NCI-H446 treated with DMSO at 0.1 percent for 48 hours (cell line): ENCODE data around the gene EIF2AK2.

Experiments used
- DNase-seq: peaks from one replicate; lab custom pipeline; 2025; lab: John Stamatoyannopoulos, UW

Gene EIF2AK2

DNA sequence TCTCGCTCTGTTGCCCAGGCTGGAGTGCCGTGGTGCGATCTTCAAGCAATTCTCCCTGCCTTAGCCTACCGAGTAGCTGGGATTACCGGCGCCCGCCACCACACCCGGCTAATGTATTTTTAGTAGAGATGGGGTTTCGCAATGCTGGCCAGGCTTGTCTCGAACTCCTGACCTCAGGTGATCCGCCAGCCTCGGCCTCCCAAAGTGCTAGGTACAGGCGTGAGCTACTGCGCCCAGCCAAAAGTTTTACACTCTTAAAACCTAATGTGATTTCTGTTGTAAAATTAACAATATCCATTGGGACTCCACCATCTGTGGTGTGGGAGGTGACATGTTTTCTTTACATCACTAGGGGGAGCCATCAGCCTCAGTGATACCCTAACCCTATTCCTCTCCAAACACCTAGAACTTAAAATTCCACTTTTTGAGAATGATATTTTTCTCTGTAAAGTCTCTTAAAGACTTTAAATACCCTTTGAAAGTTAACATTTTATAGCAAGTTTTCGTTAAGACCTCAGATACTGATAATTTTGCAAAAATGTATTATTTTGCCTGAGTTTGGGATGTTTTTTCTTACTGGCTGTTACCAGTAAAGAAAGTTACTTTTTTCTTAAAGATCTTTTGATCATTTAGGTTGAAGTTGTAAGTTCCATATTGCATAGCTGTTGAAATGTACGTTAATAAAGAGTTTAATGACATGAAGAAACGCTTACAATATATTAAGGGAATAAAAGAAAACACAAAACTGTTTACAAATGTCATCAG, 11.6 kb upstream of the EIF2AK2 start:
- peak; percentile 8 for DNase-seq

DNA sequence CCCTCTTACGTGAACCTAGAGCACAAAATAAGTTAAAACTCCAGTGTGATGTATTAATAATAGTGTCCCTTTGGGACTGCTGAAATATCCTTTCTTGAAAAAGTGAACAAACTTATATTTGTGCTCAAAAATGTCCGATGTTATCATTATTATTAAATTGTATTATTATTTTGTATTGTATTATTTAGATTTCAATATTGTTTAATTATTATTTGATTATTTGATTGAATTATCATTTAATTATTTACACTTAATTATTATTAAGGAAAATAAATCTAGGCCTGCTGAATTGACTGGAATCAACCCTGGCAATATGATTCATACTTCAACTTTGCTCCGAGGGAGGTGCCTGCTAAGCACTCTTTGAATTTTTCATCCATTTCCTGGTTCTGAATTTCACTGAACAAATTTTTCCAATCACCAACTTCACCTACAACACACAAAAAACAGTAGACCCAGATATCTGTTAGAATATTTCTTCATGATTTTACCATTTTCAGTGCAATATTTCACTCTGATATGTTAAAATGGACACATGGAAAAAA, 10.9 kb upstream of the EIF2AK2 start:
- no peak for DNase-seq

GRCh38 chr2:37164757-37165156, 8.0 kb upstream of the EIF2AK2 start:
- no peak for DNase-seq

- no peak for DNase-seq
Observed at GRCh38 chr2:37156071-37156856, 516 bp downstream of the EIF2AK2 start.

GRCh38 chr2:37154785-37155184, 2.0 kb downstream of the EIF2AK2 start:
- no peak for DNase-seq

GRCh38 chr2:37153224-37153623, 3.6 kb downstream of the EIF2AK2 start:
- no peak for DNase-seq

GRCh38 chr2:37149626-37150322, 7.0 kb downstream of the EIF2AK2 start:
- DNase-seq = no peak

DNA sequence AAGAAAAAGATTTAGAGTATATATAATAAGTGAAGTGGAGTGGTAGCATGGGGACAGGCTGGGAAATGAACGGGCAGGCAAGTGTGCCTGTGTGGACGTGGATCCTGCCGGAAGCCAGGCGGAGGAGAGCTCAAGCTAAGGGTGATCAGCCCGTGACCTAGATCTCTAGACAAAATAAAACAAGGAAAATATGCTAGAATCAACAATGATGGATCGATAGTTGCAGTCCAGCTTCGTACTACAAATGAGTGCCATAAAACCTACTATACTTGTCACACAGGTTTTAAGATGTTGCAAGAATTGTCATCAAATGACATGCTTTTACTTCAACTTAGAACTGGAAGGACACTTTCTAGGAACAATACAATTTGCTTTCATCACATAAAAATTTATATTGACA, 8.5 kb downstream of the EIF2AK2 start:
- no peak for DNase-seq

DNA sequence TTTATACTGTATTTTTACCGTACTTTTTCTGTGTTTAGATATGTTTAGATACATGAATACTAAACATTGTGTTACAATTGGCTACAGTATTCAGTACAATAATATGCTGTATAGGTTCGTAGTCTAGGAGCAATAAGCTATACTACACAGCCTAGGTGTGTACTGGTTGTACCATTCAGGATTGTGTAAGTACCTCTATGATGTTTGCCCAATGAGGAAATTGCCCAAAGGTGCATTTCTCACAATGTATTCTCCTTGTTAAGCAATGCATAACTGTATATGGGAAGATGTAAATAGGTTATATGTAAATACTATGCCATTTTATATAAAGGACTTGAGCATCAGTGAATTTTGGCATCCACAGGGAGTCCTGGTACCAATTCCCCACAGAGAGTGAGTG, 10.7 kb downstream of the EIF2AK2 start:
- DNase-seq = no peak

DNA sequence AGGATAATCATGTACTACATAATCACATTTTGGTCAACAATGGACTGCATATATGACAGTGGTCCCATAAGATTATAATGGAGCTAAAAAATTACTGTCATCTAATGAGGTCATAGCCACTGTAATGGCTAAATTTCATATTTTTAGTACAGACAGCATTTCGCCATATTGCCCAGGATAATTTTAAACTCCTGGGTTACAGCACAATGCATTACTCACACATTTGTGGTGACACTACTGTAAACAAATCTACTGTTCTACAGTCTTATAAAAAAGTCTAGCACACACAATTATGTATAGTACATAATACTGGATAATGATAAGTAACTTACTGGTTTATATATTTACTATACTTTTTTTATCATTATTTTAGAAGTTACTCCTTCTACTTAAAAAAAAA, 12.8 kb downstream of the EIF2AK2 start:
- no peak for DNase-seq

- DNase-seq = no peak
Observed at GRCh38 chr2:37142546-37142945, 14.2 kb downstream of the EIF2AK2 start.

GRCh38 chr2:37132914-37133313, 23.9 kb downstream of the EIF2AK2 start:
- DNase-seq = no peak

DNA sequence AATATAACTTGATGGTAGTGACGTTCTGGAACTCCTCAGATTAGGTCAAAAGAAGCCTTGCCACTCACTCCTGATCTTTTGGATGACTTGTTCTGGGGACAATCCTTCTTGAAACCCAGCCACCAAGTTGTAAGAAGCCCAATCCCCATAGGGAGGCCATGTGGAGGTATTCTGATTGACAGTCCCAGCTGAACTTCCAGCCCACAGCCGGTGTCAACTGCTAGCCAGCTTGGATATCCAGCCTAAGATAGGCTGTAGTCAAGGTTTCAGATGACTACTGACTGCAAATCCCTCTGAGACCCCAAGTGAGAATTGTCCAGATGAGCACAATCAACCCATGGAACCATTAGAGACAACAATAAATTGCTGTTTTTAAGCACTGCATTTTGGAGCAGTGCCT, 31.4 kb downstream of the EIF2AK2 start:
- no peak for DNase-seq

- no peak for DNase-seq
Observed at GRCh38 chr2:37119157-37119556, 37.6 kb downstream of the EIF2AK2 start.

DNA sequence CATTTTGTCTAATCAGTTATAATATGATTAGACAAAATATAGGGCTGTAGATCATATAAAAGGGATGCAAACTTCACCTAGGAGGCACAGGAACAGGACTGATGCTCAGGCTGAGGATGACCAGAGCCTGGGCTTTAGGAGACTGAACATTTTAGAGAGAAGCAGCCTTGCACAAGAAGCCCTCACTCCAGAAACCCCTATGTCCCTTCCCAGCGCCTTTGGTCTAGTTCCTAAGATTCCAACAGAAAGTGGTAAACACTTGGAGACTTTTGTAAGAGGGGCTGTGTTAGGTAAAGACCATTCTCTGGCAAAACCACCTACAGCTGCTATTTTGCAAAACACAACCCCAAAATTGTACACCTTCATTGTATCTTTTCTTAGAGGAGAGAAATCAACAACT, 39.2 kb downstream of the EIF2AK2 start:
- no peak for DNase-seq

GRCh38 chr2:37111958-37112357, 44.8 kb downstream of the EIF2AK2 start:
- no peak for DNase-seq

- DNase-seq = no peak
Observed at GRCh38 chr2:37110306-37111212, 46.2 kb downstream of the EIF2AK2 start.

DNA sequence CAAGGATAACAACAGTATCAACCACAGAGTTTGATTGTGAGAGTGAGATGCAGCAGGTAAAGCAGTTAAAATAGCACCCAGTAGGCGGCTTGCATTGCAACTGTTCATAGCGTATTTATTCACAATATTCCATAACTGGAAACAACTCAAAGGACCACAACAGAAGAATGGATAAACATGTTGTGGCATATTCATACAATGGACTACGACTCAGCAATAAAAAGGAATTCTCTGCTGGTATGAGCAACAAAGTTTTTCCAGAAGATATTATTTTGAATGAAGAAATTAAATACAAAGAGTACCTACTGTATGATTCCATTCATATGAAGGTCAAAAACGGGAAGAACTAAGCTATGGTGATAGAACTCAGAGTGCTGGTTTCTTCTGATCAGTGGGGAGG, 47.3 kb downstream of the EIF2AK2 start:
- no peak for DNase-seq

DNA sequence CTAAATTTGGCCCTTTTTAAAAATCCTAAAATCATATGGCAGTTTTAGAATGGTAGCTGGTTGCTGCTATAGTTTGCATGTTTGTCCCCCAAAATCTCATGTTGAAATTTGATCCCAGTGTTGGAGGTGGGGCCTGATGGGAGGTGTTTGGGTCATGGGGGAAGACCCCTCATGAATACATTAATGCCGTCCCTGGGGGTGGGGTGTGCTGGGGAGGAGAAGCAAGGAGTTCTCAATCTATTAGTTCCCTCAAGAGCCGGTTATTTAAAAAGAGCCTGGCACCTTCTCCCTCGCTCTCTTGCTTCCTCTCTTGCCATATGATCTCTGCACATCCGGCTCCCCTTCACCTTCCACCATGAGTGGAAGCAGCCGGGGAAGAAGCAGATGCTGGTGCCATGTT, 51.6 kb downstream of the EIF2AK2 start:
- DNase-seq = no peak

DNA sequence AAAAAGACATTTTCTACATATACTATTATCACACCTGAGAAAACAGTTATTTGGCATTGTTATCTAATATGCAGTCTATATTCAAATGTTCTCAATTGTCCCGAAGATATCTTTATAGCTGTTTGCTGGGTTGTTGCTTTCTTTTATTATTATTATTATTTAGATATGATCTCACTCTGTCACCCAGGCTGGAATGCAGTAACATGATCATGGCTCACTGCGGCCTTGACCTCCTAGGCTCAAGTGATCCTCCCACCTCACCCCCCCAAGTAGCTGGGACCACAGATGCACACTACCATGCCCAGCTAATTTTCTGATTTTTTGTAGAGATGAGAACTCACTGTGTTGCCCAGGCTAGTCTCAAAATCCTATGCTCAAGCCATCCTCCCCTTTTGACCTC, 52.6 kb downstream of the EIF2AK2 start:
- DNase-seq = no peak

DNA sequence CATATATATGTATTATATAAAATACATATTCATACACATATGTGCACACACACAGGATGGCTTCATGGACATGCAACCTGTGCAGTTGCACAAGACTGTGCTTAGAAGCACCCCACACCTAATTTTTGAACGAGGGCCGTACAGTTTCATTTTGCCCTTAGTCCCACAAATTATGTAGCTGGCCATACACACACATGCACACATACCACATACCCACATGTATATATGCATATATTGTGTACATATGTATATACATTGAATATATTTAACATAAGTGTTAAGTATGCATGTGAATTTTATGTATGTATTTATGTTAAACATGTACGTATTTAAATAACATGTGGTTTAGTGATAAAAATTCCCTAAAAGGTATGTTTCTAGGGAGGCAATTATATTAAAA, 54.2 kb downstream of the EIF2AK2 start:
- DNase-seq = no peak

DNA sequence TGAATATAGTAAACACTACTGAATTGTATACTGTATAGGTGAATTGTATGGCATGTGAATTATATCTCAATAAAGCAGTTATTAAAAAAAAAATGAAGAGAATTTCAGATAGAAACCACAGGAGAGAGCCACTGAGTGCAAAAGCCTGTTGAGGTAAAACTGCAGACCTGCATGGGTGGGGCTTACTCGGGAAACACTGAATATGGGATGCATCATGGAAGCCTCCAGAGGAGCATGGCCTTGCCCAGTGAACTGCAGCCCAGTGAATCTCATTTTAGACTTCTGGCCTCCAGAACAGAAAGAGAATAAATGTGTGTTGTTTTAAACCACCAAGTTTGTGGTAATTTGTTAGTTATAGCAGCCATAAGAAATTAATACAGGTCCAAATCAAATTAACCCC, 56.7 kb downstream of the EIF2AK2 start:
- DNase-seq = no peak
